Neural cell (in vitro differentiated cells): ENCODE results near the gene FOXD2.

Experiments
- EP300 ChIP-seq: fragments of 450-650 bp; conservative IDR thresholded peaks from 2 replicates; pipeline ENCODE4 v1.6.1; 2014; ENCODE audit warnings: antibody characterized with exemption, mild to moderate bottlenecking, moderate library complexity; ENCODE audit not compliant: poor library complexity, severe bottlenecking
- EZH2 ChIP-seq: fragments of 200-600, 300-800 bp; shearing (Covaris generic), sonication (generic); IDR thresholded peaks from 2 replicates; pipeline ENCODE4 v1.6.1; 2014; ENCODE audit warnings: antibody characterized with exemption, low read length, borderline replicate concordance, mild to moderate bottlenecking; ENCODE audit not compliant: insufficient read depth, poor library complexity, severe bottlenecking
- POLR2AphosphoS5 ChIP-seq: IDR thresholded peaks from 2 replicates; pipeline ENCODE4 v1.6.1; 2012
- RAD21 ChIP-seq: fragments of 450-650 bp; conservative IDR thresholded peaks from 2 replicates; pipeline ENCODE4 v1.6.1; 2014; ENCODE audit warnings: antibody characterized with exemption, mild to moderate bottlenecking, moderate library complexity
- REST ChIP-seq: IDR thresholded peaks from 2 replicates; pipeline ENCODE4 v1.6.1; 2012; ENCODE audit warnings: borderline replicate concordance
- SMC3 ChIP-seq: fragments of 450-650 bp; conservative IDR thresholded peaks from 2 replicates; pipeline ENCODE4 v1.6.1; 2014; ENCODE audit warnings: antibody characterized with exemption, mild to moderate bottlenecking, moderate library complexity; ENCODE audit not compliant: poor library complexity
- TAF1 ChIP-seq: IDR thresholded peaks from 2 replicates; pipeline ENCODE4 v1.6.1; 2012; ENCODE audit warnings: low read depth
- TF ChIP-seq, protein P1 (sequence below): fragments of 450-650 bp; IDR thresholded peaks from 2 replicates; pipeline ENCODE4 v1.5.1; 2014; ENCODE audit warnings: antibody characterized with exemption, mild to moderate bottlenecking, moderate library complexity; ENCODE audit not compliant: poor library complexity, severe bottlenecking

GRCh38 chr1:47436979-47437446 lies 831 bp upstream of the FOXD2 start:
- TF ChIP-seq, protein P1, sequence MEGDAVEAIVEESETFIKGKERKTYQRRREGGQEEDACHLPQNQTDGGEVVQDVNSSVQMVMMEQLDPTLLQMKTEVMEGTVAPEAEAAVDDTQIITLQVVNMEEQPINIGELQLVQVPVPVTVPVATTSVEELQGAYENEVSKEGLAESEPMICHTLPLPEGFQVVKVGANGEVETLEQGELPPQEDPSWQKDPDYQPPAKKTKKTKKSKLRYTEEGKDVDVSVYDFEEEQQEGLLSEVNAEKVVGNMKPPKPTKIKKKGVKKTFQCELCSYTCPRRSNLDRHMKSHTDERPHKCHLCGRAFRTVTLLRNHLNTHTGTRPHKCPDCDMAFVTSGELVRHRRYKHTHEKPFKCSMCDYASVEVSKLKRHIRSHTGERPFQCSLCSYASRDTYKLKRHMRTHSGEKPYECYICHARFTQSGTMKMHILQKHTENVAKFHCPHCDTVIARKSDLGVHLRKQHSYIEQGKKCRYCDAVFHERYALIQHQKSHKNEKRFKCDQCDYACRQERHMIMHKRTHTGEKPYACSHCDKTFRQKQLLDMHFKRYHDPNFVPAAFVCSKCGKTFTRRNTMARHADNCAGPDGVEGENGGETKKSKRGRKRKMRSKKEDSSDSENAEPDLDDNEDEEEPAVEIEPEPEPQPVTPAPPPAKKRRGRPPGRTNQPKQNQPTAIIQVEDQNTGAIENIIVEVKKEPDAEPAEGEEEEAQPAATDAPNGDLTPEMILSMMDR, result no peak
- TF ChIP-seq TAF1 (no peak), RAD21 (no peak), EZH2 (no peak), SMC3 (no peak), POLR2AphosphoS5 (peak; percentile 65), EP300 (no peak), REST (no peak)
